ENCODE measurements around the gene LCOR.
A peak's percentile ranks its signal among the peaks of the same experiment; 100 is the strongest.

LCOR gene

DNA sequence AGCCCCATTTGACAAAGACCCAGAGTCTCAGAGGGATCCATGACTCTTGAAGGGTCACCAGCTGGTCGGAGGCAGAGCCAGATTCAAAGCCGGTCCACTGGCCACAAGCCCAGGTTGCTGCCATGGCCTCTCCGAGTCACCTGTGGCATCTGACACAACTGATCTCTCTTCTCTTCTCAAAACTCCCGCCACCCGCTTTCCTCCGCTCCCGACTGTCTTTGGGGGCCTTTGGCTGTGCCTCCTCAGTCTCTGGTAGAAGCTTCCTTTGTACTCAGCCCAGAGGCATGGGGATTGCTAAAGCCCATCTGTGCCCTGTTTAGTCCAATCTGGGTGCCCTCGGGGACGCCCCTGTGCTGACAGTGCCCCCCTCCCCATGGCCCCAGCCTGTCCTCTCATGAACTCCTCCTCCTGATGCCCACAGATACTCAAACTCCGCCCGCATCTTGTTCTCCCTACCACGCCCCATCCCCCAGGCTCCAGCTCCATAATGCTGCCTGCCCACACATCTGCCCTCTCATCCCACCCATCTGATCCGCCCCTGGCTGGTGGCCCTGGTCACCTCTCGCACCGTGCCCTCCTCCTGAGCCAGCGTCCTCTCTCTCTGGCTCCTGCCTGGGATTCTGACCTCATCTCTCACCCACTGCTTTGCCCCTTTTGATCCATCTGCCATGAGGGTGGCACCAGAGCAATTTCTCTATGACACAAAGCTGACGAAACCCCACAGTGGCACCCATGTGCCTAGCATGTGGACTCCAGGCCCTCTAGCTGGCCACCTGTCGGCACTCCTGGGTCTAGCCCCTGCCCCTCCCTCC is 203.1 kb downstream of the LCOR start:
- no peak for DNase-seq

DNA sequence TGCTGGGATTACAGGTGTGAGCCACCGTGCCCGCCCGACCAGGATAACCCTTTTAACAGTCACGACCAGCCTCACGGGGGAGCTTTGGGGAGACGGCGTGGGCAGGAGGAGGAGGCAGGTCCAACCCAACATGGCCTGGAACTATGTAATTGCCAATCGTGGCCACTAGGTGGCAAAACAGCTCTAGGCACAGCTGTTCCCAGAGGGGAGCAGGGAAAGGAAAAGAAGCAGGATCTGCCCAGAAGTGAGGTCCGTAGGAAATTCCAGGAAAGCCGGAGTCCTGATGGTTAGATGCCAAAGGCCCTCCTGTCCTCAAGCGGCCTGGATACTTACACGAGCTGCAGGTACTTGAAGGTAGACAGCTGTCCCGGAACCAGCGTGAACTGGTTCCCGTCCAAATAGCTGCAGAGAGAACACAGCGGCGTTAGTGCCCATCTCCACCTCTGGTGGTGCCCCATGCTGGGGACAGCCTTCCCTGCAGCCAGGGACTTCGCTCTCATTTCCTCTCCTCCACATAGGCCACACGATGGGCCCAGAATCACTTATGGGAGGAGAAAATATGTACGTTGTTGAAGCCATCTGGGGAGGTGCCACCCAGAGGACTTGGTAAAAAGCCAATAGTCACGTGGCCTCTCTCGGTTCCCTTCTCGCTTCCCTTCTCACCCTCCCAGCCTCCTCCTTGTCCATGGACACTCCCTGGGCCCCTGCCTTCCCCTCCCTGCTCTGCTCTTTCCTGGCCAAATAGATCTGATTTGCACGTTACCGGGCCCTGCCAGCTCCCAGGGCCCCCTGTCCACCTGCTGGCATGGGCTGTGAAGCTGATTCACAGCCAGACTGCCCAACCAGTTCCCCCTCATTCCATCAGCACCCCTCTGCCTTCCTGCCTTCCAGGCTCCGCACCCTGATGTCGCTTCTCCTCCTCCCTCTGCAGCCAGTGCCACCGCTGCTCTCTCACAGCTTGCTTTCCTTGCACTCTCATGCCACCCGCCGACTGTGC is 205.6 kb downstream of the LCOR start:
- DNase-seq = peak; percentile 82

DNA sequence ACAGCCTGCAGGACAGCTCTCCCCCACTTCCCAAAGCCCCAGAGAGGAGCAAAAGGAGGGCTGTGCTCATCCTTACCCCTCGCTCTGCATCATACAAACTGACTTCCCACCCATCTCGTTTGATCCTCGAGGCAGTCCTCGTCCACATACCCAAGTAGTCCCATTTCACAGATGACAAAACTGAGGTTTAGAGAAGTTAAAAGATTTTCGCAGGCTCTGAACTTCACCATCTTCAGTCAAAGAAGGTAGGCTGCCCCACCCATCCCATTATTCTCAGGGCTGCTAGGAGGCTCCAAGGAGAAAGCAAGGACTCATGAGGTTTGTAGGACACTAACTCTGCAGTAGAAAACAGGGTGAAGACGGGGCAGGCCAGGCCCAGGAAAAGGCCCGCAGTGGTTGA is 206.6 kb downstream of the LCOR start:
- DNase-seq = no peak

DNA sequence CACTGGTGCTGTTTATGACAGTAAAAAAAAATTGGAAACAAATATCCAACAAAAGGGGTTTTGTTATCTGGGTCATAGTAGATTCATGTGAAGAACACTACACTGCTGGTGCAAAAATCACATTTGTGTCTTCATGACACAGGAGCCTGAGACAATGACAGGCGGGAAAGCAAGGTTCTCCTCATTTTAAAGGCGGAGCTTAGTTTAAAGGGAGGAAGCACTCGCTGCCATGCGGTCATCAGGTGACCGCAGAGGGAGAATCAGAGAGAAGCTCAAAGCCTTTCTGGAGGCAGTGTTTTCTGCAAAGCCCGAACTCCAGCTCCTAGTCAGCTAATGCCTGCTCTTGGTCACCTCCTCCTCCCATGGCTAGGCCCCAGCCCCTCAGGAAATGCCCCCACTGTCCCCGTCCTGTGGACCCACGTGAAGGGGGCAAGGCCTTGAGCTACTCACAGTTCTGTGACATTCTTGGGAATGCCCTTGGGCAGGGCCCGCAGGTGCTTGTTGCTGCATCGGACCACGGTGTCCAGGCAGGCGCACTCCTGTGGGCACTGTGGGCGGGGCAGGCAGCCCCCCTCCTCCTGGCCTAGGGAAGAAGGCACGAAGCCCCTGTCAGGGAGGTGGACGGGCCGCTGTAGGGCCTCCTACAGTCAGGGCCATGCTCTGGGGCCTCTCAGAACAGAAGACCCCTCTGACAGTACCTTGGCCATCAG is 207.6 kb downstream of the LCOR start:
- DNase-seq = no peak

DNA sequence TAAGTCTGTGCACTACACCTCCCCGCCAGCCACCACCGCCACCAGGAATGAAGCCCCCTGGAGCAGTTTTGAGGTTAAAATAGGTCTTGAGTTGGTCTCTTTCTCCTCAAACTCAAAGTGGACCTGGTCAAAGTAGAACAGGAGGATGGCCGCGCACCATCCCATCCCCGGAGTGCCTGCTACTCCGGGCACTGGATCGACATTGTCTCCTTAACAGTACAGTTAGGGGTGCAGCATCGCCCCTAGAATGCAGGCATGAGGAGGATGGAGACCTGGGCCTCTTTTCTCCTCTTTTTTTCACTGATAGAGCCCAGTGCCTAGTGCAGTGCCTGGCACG is 208.1 kb downstream of the LCOR start:
- DNase-seq = no peak

DNA sequence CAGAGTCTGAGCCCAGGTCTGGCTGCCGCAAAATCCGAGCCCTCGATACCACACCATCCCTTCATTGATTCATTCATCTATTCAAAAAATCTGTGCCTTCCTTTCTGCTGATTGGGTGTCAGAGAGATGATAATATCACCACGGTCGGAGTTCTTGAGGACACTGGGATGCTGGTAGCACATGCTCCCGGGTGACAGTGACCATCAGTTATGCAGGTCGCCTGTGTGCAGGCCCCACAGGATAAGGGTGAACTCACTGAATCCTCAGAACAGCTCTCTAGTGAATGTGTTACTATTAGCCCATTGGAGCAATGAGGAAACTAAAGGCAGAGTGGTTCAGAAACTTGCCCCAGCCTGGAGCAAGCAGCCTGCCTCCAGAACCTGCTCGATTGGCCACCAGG is 208.6 kb downstream of the LCOR start:
- DNase-seq = no peak

DNA sequence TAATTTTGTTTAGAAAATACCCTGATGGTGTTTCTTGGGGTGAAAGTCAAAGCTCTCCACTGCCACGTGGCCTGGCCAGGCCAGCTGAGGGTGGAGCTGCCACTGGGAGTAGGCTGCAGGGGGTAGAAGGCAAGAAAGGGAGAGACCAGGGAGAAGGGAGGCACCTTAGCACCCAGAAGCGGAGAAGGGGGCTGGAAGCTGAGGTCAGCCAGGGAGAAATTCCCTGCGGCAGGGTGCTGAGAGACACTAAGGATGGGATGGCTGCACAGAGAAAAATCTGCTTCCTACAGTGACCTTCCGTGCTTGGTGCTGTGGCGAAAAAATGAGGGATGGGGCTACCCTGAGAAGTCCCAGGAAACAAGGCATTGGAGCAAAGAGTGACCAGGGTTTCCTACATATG is 210.0 kb downstream of the LCOR start:
- DNase-seq = no peak

DNA sequence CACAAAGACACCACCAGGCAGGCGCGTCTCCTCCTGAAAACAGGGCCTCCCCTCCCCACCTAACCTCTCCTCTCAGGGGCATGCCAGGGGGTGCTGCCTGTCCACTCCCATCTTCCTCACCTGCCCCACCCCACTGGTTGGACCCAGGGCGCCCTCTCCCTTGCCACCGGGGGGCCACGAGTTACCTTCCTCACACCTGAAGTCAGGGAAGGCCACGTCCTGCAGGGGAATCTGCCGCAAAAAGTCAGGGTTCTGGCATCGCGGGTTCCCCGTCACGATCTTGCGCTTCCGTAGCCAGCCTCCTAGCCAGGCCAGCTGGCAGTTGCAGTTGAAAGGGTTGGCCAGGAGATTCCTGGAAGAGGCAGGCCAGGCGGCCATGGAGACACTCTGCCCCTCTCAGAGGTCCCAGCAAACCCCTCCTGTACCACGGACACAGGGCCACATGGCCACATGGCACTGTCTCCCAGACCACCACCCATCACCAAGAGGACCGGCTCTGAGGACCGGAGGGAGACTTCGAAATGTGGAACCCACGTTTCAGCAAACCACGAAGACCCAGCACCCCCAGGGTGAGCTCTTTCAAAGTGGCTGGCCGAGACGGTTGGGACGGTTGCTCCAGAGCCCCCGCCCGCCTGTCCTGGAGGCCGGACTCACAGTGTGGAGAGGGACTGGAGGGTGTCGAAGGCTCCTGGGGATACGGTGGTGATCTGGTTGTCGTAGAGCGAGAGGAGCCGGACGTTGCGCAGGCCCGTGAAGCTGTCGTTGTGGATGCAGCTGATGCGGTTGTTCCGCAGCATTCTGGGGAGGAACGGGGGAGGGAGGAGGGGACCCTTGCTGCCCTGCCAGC is 210.8 kb downstream of the LCOR start:
- no peak for DNase-seq

DNA sequence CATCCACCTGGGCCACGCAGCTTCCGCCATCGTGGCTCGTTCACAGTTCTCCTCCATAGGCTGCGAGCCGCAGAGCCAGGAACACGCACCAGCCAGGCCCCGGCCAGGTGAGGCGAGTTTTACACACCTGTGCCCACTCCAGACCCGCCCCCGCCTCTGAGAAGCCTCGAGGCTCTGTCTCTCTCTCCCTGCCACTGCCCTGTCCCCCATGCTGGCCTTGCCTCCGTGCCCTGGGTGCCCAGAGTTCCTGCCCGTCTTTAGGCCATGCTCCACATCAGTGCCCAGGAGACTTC is 211.4 kb downstream of the LCOR start:
- no peak for DNase-seq
